ENCODE measurements around the gene ALAS1. TPM values are rescaled to one million over a fixed set of nuclear protein-coding genes. Genes with fewer than 3 reads are reported as not detected.

The ALAS1 gene
- total RNA-seq, 1 donor from 2014 or later: 54.2 TPM

DNA sequence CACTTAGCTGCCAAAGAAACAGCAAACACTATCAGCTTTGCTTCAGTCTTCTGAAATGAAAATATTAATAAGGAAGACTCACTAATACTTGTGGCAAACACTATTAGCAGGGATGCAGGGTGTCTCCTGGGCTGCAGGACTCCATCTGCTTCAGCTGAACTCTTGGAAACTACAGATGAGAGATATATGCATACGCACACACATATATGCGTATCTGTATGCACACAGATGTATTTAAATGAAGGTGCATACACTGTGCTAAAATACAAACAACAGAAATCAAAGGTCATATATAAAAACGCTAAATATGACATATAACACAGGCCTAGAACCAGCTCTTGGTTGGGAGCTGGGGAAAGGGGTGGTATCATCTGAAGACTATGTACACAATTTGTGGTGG is 58.2 kb downstream of the ALAS1 start:
- no peak for DNase-seq (ENCODE audit: low read depth)
- no peaks in the 10 kb centered on the region for H3K27me3 ChIP-seq (ENCODE audit: control insufficient read depth, insufficient read depth, low read length)
- peaks cover 7% of the 10 kb centered on the region for H3K36me3 ChIP-seq (ENCODE audit: control insufficient read depth, insufficient read depth, low read length)
- H3K4me3 ChIP-seq (ENCODE audit: low read depth, low read length): no peak overlapping the region
- TF ChIP-seq, protein P1, sequence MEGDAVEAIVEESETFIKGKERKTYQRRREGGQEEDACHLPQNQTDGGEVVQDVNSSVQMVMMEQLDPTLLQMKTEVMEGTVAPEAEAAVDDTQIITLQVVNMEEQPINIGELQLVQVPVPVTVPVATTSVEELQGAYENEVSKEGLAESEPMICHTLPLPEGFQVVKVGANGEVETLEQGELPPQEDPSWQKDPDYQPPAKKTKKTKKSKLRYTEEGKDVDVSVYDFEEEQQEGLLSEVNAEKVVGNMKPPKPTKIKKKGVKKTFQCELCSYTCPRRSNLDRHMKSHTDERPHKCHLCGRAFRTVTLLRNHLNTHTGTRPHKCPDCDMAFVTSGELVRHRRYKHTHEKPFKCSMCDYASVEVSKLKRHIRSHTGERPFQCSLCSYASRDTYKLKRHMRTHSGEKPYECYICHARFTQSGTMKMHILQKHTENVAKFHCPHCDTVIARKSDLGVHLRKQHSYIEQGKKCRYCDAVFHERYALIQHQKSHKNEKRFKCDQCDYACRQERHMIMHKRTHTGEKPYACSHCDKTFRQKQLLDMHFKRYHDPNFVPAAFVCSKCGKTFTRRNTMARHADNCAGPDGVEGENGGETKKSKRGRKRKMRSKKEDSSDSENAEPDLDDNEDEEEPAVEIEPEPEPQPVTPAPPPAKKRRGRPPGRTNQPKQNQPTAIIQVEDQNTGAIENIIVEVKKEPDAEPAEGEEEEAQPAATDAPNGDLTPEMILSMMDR (IDR thresholded peaks at IDR 0.05; ENCODE audit: insufficient read depth, low read length, poor library complexity, severe bottlenecking): no peak

DNA sequence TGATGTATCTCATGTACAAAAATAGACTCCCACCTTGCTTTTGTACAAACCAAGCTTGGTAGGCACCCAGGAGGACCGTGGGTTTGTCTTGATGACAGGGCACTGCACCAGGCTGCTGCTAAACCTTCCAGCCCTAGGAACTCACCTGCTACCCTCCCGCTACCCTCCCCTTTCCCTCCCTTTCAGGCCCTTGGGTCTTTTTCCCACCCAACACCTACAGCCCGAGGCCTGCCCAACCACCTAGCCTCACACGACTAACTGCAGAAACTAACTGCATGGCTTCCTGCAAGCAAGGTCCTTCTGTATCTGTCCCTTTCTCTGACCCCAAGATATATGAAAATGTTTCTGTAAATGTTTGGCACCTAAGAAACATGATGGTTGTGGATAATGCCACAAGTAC is 58.7 kb downstream of the ALAS1 start:
- no peak overlapping the region for H3K4me3 ChIP-seq (ENCODE audit: low read depth, low read length)
- TF ChIP-seq, protein P1 (IDR thresholded peaks at IDR 0.05; ENCODE audit: insufficient read depth, low read length, poor library complexity, severe bottlenecking): no peak
- no peak for DNase-seq (ENCODE audit: low read depth)
- H3K36me3 ChIP-seq (ENCODE audit: control insufficient read depth, insufficient read depth, low read length): peaks cover 7% of the 10 kb centered on the region
- H3K27me3 ChIP-seq (ENCODE audit: control insufficient read depth, insufficient read depth, low read length): no peaks in the 10 kb centered on the region

DNA sequence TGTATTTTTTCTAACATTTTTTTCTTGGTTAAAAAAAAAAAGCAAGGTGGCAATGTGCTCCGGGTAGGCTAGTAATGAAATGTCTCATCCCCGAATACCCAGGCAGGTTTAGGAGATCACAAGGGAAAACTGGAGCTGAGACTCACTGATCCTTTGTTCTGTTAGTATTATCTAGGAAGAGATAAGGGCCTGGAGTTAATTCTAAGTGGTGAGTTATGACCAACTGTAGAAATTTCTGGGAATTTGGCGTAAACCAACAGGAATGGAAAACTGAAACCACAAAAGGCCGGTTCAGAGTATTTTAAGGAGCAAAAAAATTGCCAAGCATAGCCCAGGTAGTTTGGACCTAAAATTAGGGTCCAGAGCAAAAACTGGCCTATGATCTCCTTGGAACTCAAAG is 60.0 kb downstream of the ALAS1 start:
- TF ChIP-seq, protein P1 (IDR thresholded peaks at IDR 0.05; ENCODE audit: insufficient read depth, low read length, poor library complexity, severe bottlenecking): no peak
- Histone ChIP-seq H3K36me3 (ENCODE audit: control insufficient read depth, insufficient read depth, low read length) (peaks cover 7% of the 10 kb centered on the region), H3K27me3 (ENCODE audit: control insufficient read depth, insufficient read depth, low read length) (no peaks in the 10 kb centered on the region), H3K4me3 (ENCODE audit: low read depth, low read length) (no peak overlapping the region)
- no peak for DNase-seq (ENCODE audit: low read depth)

DNA sequence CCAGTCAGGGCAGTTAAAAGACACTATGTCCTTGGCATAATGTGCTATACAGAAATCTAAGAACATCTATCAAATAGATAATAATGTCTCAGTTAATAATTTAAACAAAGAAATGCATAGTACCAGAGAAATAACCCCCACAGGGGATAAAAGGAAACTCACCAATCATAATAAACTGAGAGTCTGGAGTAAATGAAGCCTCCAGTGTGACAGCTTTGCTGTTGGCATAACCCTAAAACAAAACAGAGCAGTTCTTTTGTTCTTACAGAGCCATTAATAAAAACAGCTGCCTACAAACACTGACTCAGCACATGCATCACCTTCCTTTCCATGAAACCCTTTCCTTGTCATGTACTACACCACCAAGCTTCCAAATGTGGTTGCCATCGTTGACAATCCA is 61.1 kb downstream of the ALAS1 start:
- no peak overlapping the region for H3K4me3 ChIP-seq (ENCODE audit: low read depth, low read length)
- peaks cover 6% of the 10 kb centered on the region for H3K36me3 ChIP-seq (ENCODE audit: control insufficient read depth, insufficient read depth, low read length)
- DNase-seq (ENCODE audit: low read depth): no peak
- TF ChIP-seq, protein P1 (IDR thresholded peaks at IDR 0.05; ENCODE audit: insufficient read depth, low read length, poor library complexity, severe bottlenecking): no peak
- no peaks in the 10 kb centered on the region for H3K27me3 ChIP-seq (ENCODE audit: control insufficient read depth, insufficient read depth, low read length)

DNA sequence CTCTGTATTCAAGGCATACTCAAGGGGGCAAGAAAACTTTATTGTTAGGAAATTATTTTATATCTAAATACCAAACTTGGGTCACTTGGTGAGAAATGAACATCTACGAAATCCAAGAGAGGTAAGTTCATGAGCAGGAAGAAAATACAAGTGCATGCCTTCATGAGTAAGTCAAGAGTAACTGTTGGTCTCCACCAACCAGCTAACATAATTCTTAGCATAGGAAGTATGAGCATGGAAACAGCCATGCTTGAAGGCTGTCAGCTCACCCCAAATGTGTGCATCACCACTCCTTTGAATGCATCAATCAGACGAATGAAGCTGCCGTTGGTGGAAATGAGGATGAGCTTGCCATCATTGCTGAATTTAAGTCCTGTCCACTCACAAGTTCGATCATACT is 61.5 kb downstream of the ALAS1 start:
- TF ChIP-seq, protein P1 (IDR thresholded peaks at IDR 0.05; ENCODE audit: insufficient read depth, low read length, poor library complexity, severe bottlenecking): no peak
- H3K36me3 ChIP-seq (ENCODE audit: control insufficient read depth, insufficient read depth, low read length): peaks cover 6% of the 10 kb centered on the region
- H3K27me3 ChIP-seq (ENCODE audit: control insufficient read depth, insufficient read depth, low read length): no peaks in the 10 kb centered on the region
- no peak for DNase-seq (ENCODE audit: low read depth)
- H3K4me3 ChIP-seq (ENCODE audit: low read depth, low read length): no peak overlapping the region

DNA sequence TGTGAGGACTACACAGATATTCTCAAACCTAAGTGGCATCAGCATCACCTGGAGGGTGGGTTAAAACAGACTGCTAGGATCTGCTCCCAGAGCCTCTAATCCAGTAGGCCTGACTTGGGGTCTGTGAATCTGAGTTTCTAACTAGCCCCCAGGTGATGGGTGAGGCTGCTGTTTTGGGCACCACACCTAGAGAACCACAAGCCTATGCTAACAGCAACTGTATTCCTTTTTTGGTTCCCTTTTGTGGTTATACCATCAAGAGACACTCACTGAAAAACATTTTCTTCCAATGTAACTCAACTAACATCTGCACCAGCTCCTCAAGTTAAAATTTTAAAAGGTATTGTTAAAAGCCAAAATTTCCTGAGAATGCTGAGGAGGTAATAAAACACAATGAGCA is 64.5 kb downstream of the ALAS1 start:
- DNase-seq (ENCODE audit: low read depth): no peak
- no peak overlapping the region for H3K4me3 ChIP-seq (ENCODE audit: low read depth, low read length)
- H3K27me3 ChIP-seq (ENCODE audit: control insufficient read depth, insufficient read depth, low read length): no peaks in the 10 kb centered on the region
- TF ChIP-seq, protein P1 (IDR thresholded peaks at IDR 0.05; ENCODE audit: insufficient read depth, low read length, poor library complexity, severe bottlenecking): no peak
- no peaks in the 10 kb centered on the region for H3K36me3 ChIP-seq (ENCODE audit: control insufficient read depth, insufficient read depth, low read length)
